Astrocyte (in vitro differentiated cells and primary cell): ENCODE data around the gene APOBEC3C.

Experiments
- EZH2 ChIP-seq: IDR thresholded peaks from 2 replicates; pipeline ENCODE4 v1.6.1; 2012; ENCODE audit warnings: mild to moderate bottlenecking, low read length, inconsistent platforms; ENCODE audit not compliant: insufficient read depth
- TF ChIP-seq, protein P1 (sequence below): IDR thresholded peaks from 2 replicates; pipeline ENCODE4 v1.5.1; 2011; ENCODE audit warnings: low read depth, mild to moderate bottlenecking, inconsistent platforms, low read length, moderate library complexity; ENCODE audit not compliant: insufficient read depth

GRCh38 chr22:39028281-39028680 lies 14.2 kb downstream of the APOBEC3C start:
- TF ChIP-seq, protein P1, sequence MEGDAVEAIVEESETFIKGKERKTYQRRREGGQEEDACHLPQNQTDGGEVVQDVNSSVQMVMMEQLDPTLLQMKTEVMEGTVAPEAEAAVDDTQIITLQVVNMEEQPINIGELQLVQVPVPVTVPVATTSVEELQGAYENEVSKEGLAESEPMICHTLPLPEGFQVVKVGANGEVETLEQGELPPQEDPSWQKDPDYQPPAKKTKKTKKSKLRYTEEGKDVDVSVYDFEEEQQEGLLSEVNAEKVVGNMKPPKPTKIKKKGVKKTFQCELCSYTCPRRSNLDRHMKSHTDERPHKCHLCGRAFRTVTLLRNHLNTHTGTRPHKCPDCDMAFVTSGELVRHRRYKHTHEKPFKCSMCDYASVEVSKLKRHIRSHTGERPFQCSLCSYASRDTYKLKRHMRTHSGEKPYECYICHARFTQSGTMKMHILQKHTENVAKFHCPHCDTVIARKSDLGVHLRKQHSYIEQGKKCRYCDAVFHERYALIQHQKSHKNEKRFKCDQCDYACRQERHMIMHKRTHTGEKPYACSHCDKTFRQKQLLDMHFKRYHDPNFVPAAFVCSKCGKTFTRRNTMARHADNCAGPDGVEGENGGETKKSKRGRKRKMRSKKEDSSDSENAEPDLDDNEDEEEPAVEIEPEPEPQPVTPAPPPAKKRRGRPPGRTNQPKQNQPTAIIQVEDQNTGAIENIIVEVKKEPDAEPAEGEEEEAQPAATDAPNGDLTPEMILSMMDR: no peak
- no peak for TF ChIP-seq EZH2
